SK-N-DZ (cell line): Measurements from ENCODE around the gene SBNO2.

Source experiments
- DNase-seq: peaks from one replicate; pipeline ENCODE4 v3.0.0-alpha.2; 2015; ENCODE audit warnings: low spot score

The SBNO2 gene

GRCh38 chr19:1089891-1090290 lies 84.2 kb downstream of the SBNO2 start:
- no peak for DNase-seq

- no peak for DNase-seq
Observed at GRCh38 chr19:1089126-1089771, 84.8 kb downstream of the SBNO2 start.

- no peak for DNase-seq
Observed at GRCh38 chr19:1088416-1089010, 85.6 kb downstream of the SBNO2 start.

- DNase-seq = no peak
Observed at GRCh38 chr19:1087813-1088415, 86.2 kb downstream of the SBNO2 start.

GRCh38 chr19:1086613-1087012 lies 87.5 kb downstream of the SBNO2 start:
- no peak for DNase-seq

- DNase-seq = no peak
Observed at GRCh38 chr19:1085676-1086442, 88.2 kb downstream of the SBNO2 start.

- no peak for DNase-seq
Observed at GRCh38 chr19:1085053-1085658, 88.9 kb downstream of the SBNO2 start.

GRCh38 chr19:1084024-1084868 lies 89.8 kb downstream of the SBNO2 start:
- DNase-seq = no peak

- no peak for DNase-seq
Observed at GRCh38 chr19:1082928-1083816, 90.9 kb downstream of the SBNO2 start.

GRCh38 chr19:1082165-1082927 lies 91.7 kb downstream of the SBNO2 start:
- DNase-seq = peak; percentile 78

GRCh38 chr19:1081301-1082164 lies 92.5 kb downstream of the SBNO2 start:
- peak; percentile 70 for DNase-seq

- no peak for DNase-seq
Observed at GRCh38 chr19:1080360-1081161, 93.5 kb downstream of the SBNO2 start.

- peak; percentile 83 for DNase-seq
Observed at GRCh38 chr19:1079566-1080111, 94.4 kb downstream of the SBNO2 start.

GRCh38 chr19:1076951-1077350 lies 97.1 kb downstream of the SBNO2 start:
- no peak for DNase-seq

- DNase-seq = no peak
Observed at GRCh38 chr19:1076046-1076386, 98.1 kb downstream of the SBNO2 start.

GRCh38 chr19:1074544-1075283 lies 99.4 kb downstream of the SBNO2 start:
- DNase-seq = peak; percentile 70
